ENCODE results near the gene LDB3.

- TF ChIP-seq, protein P1, sequence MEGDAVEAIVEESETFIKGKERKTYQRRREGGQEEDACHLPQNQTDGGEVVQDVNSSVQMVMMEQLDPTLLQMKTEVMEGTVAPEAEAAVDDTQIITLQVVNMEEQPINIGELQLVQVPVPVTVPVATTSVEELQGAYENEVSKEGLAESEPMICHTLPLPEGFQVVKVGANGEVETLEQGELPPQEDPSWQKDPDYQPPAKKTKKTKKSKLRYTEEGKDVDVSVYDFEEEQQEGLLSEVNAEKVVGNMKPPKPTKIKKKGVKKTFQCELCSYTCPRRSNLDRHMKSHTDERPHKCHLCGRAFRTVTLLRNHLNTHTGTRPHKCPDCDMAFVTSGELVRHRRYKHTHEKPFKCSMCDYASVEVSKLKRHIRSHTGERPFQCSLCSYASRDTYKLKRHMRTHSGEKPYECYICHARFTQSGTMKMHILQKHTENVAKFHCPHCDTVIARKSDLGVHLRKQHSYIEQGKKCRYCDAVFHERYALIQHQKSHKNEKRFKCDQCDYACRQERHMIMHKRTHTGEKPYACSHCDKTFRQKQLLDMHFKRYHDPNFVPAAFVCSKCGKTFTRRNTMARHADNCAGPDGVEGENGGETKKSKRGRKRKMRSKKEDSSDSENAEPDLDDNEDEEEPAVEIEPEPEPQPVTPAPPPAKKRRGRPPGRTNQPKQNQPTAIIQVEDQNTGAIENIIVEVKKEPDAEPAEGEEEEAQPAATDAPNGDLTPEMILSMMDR (IDR thresholded peaks at IDR 0.05), result no peak
- TF ChIP-seq POLR2A (IDR thresholded peaks at IDR 0.05) (no peak), POLR2AphosphoS5 (IDR thresholded peaks at IDR 0.05) (no peak), EP300 (IDR thresholded peaks at IDR 0.05) (no peak)
Measured at GRCh38 chr10:86689146-86689545, 20.8 kb downstream of the LDB3 start.
